K562 (cell line): ENCODE measurements around the gene OPRL1. TPM values are rescaled to one million over a fixed set of nuclear protein-coding genes. Genes with fewer than 3 reads are reported as not detected.

Experiments used
- ARID3B ChIP-seq: fragments of 250-450 bp; sonication (Bioruptor Pico); IDR thresholded peaks from 2 replicates; pipeline ENCODE4 v1.4.0; 2020; ENCODE audit warnings: borderline replicate concordance
- CBX8 ChIP-seq: fragments of 200-600 bp; sonication (generic); IDR thresholded peaks from 2 replicates; pipeline ENCODE4 v1.6.1; 2012; ENCODE audit warnings: borderline replicate concordance, mixed run types, low read depth, mild to moderate bottlenecking, moderate library complexity, mixed read lengths, low read length, control low read depth, inconsistent platforms; ENCODE audit not compliant: poor library complexity, severe bottlenecking; ENCODE audit errors: extremely low read depth
- CC2D1A ChIP-seq: fragments of 450-650 bp; IDR thresholded peaks from 2 replicates; pipeline ENCODE4 v1.6.1; 2017; ENCODE audit warnings: mild to moderate bottlenecking
- CREBBP ChIP-seq: IDR thresholded peaks from one replicate; pipeline ENCODE4 v1.6.1; 2012; ENCODE audit warnings: low read depth, mild to moderate bottlenecking, control low read depth, inconsistent platforms, low read length
- E2F4 ChIP-seq: sonication (generic); formaldehyde crosslinking; IDR thresholded peaks from 2 replicates; pipeline ENCODE4 v1.8.0; 2022; ENCODE audit warnings: mild to moderate bottlenecking, low read depth, missing genetic modification reagents
- GTF2E2 ChIP-seq: fragments of 200-800 bp; sonication (Bioruptor generic); IDR thresholded peaks from 2 replicates; pipeline ENCODE4 v1.6.1; 2016; ENCODE audit warnings: missing genetic modification characterization, missing compliant biosample characterization
- ILK ChIP-seq: fragments of 450-650 bp; IDR thresholded peaks from 2 replicates; pipeline ENCODE4 v1.6.1; 2016; ENCODE audit warnings: missing genetic modification characterization, low read depth, mild to moderate bottlenecking, missing compliant biosample characterization, moderate library complexity, borderline replicate concordance
- MTA2 ChIP-seq: fragments of 450-650 bp; IDR thresholded peaks from 2 replicates; pipeline ENCODE4 v1.6.1; 2016; ENCODE audit warnings: low read depth
- RBM25 ChIP-seq: fragments of 200-400 bp; formaldehyde crosslinking; IDR thresholded peaks from 2 replicates; pipeline ENCODE4 v1.6.1; 2018; ENCODE audit warnings: low read length, low read depth, moderate library complexity; ENCODE audit not compliant: severe bottlenecking
- SMARCC2 ChIP-seq: fragments of 450-650 bp; IDR thresholded peaks from 2 replicates; pipeline ENCODE4 v1.6.1; 2017; ENCODE audit warnings: antibody characterized with exemption, moderate library complexity, mild to moderate bottlenecking, low read depth
- SMARCE1 ChIP-seq: fragments of 450-650 bp; IDR thresholded peaks from 2 replicates; pipeline ENCODE4 v1.7.1; 2016; ENCODE audit warnings: mild to moderate bottlenecking
- SMC3 ChIP-seq: conservative IDR thresholded peaks from 2 replicates; pipeline ENCODE4 v1.6.1; 2011; ENCODE audit warnings: low read depth, low read length, improper control_type of control experiment; ENCODE audit not compliant: insufficient read depth
- TAF9B ChIP-seq: fragments of 450-650 bp; IDR thresholded peaks from 2 replicates; pipeline ENCODE4 v1.6.1; 2018; ENCODE audit warnings: mild to moderate bottlenecking; ENCODE audit not compliant: partially characterized antibody
- THRA ChIP-seq: fragments of 450-650 bp; IDR thresholded peaks from 2 replicates; pipeline ENCODE4 v1.6.1; 2017; ENCODE audit warnings: mild to moderate bottlenecking, moderate library complexity
- THRB ChIP-seq: fragments of 450-650 bp; formaldehyde crosslinking; conservative IDR thresholded peaks from 2 replicates; pipeline ENCODE4 v1.4.0; 2022; ENCODE audit warnings: mild to moderate bottlenecking, missing genetic modification characterization
- USF1 ChIP-seq: sonication (generic); formaldehyde crosslinking; IDR thresholded peaks from 2 replicates; pipeline ENCODE4 v1.9.0; 2022; ENCODE audit warnings: mild to moderate bottlenecking, missing genetic modification reagents
- ZEB2 ChIP-seq: fragments of 450-650 bp; IDR thresholded peaks from 2 replicates; pipeline ENCODE4 v1.6.1; 2016
- ZNF143 ChIP-seq: sonication (generic); formaldehyde crosslinking; IDR thresholded peaks from 2 replicates; pipeline ENCODE4 v1.9.0; 2022; ENCODE audit warnings: mild to moderate bottlenecking, missing genetic modification reagents
- ZNF197 ChIP-seq: fragments of 200-800 bp; sonication (Bioruptor generic); IDR thresholded peaks from 2 replicates; pipeline ENCODE4 v1.6.1; 2016; ENCODE audit warnings: low read depth, missing genetic modification characterization, missing compliant biosample characterization
- ZNF511 ChIP-seq: sonication (generic); formaldehyde crosslinking; IDR thresholded peaks from 2 replicates; pipeline ENCODE4 v1.8.0; 2022; ENCODE audit warnings: mild to moderate bottlenecking, missing genetic modification reagents
- polyA plus RNA-seq, 8 experiments: library from polyadenylated mRNA; depleted of rRNA in 4 of 8; stranded (reverse) in 5 of 8; unstranded in 3 of 8; fragments of >200 nt; fragmentation: Nextera tagmentation in 2 of 8; fragmentation: Illumina TruSeq in 1 of 8; extraction: Ambion mirVana in 2 of 8; extraction: Trizol in 1 of 8; gene quantifications; 2 replicates each; pipeline versions ENCODE4 v1.2.1 to v1.2.3, GENCODE V29; 2011 to 2014; ENCODE audit warnings: inconsistent platforms in 1 of 8, missing spikeins in 1 of 8
- total RNA-seq, 7 experiments: library from RNA; depleted of rRNA in 6 of 7; stranded (reverse); fragments of >200 nt in 6 of 7; fragmentation: Illumina TruSeq in 2 of 7; extraction: Trizol in 2 of 7; gene quantifications; 2 replicates each; pipeline versions ENCODE4 v1.2.1 to v1.2.3, GENCODE V29; 2011 to 2021; ENCODE audit warnings: low replicate concordance in 1 of 7

The OPRL1 gene
- total and polyA plus RNA-seq, 9 of the 15 experiments (the other 6 are each of a cell fraction or from before 2014, with no cell fraction given) = 0.06 to 0.33 (median 0.11) TPM; not detected in 2

- no peak for TF ChIP-seq ARID3B (CRISPR knock-in tag)
- no peak for TF ChIP-seq TAF9B
- no peak for TF ChIP-seq ZEB2
- no peak for TF ChIP-seq GTF2E2 (tag)
- no peak for TF ChIP-seq ZNF511 (CRISPR knock-in tag)
- TF ChIP-seq SMARCC2 = no peak
- no peak for TF ChIP-seq THRA
- TF ChIP-seq E2F4 (CRISPR knock-in tag) = no peak
- no peak for TF ChIP-seq ZNF143 (CRISPR knock-in tag)
- TF ChIP-seq CBX8 = no peak
- TF ChIP-seq RBM25 = no peak
- TF ChIP-seq ZNF197 = no peak
- no peak for TF ChIP-seq THRB
- TF ChIP-seq CREBBP = no peak
- TF ChIP-seq SMC3 = peak; percentile 45; the same call in 1 of the 2 replicates
- TF ChIP-seq MTA2 = no peak
- TF ChIP-seq SMARCE1 = no peak
- peak; percentile 40; the same call in 1 of the 2 replicates for TF ChIP-seq USF1 (CRISPR knock-in tag)
- peak; percentile 74; the same call in 1 of the 2 replicates for TF ChIP-seq CC2D1A
- no peak for TF ChIP-seq ILK
These were observed 22.0 kb upstream of the OPRL1 start (continued) for GRCh38 chr20:64057628-64058498.
